Measurements from ENCODE around the gene ASPSCR1. TPM values are rescaled to one million over a fixed set of nuclear protein-coding genes. Genes with fewer than 3 reads are reported as not detected.
A peak's percentile ranks its signal among the peaks of the same experiment; 100 is the strongest.

The ASPSCR1 gene
- total and polyA plus RNA-seq, 9 of the 15 experiments (the other 6 are each of a cell fraction or from before 2014, with no cell fraction given), result 0.90 to 36.9 (median 11.6) TPM

DNA sequence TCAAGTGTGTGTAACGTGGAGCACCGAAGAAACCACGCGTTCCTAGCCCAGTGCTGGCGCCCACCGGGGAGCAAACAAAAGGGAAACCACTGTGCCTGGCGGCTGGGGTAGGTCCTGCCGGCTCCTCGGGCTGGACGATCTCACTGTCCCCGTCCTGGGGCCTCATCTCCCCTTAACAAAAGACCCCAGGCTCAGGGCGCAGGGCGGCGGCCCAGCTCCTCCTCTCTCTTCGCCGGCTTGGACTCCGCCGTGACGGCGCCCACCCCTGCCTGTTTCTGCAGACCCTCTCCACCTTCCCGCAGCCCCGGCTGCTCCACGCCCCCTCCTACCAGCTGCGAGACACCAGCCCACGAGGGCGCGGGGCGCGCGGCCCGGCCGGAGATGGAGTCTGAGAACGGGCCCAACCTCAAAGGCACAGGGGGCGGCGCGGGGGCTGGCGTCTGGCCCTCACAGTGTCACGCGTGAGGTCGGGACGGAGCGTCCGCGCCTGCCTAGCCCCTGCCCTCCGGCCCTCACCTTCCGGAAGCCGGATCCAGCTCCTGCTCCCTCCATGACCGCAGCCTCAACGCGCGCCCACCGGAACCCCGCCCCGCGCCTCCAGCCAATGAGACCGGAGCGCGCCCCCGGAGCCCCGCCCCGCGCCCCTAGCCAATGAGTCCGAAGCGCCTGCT lies 45.0 kb downstream of the ASPSCR1 start, which contains the start of gene CENPX (continued):
- TF ChIP-seq FIP1L1 (IDR thresholded peaks at IDR 0.05; ENCODE audit: low read depth, low read length, poor library complexity, severe bottlenecking) (peak; percentile 30), ZNF263 (CRISPR knock-in tag; IDR thresholded peaks at IDR 0.05; ENCODE audit: borderline replicate concordance) (no peak), PRMT5 (CRISPR knock-in tag; IDR thresholded peaks at IDR 0.05) (0 out of 2 replicates have a peak, but pooled peaks have one; percentile 20), SREBF1 (IDR thresholded peaks at IDR 0.05; ENCODE audit: borderline replicate concordance, low read depth, low read length) (no peak), NR2C2 (CRISPR knock-in tag; IDR thresholded peaks at IDR 0.05) (0 out of 2 replicates have a peak, but pooled peaks have one; percentile 39), NR2C2 (tag; IDR thresholded peaks at IDR 0.05) (no peak), CBFA2T3 (IDR thresholded peaks at IDR 0.05) (no peak), FOSL1 (tag; conservative IDR thresholded peaks at IDR 0.05) (no peak), POLR2H (tag; IDR thresholded peaks at IDR 0.05; ENCODE audit: low read depth) (no peak), GABPA (tag; conservative IDR thresholded peaks at IDR 0.05; ENCODE audit: low read depth) (peak; percentile 89), SRSF1 (IDR thresholded peaks at IDR 0.05; ENCODE audit: low read depth, low read length) (0 out of 2 replicates have a peak, but pooled peaks have one; percentile 76), SNRNP70 (optimal IDR thresholded peaks at IDR 0.05; ENCODE audit: low read depth, low read length) (no peak), POLR2A (conservative IDR thresholded peaks at IDR 0.05) (peak; percentile 82)
- TF ChIP-seq, protein P1, sequence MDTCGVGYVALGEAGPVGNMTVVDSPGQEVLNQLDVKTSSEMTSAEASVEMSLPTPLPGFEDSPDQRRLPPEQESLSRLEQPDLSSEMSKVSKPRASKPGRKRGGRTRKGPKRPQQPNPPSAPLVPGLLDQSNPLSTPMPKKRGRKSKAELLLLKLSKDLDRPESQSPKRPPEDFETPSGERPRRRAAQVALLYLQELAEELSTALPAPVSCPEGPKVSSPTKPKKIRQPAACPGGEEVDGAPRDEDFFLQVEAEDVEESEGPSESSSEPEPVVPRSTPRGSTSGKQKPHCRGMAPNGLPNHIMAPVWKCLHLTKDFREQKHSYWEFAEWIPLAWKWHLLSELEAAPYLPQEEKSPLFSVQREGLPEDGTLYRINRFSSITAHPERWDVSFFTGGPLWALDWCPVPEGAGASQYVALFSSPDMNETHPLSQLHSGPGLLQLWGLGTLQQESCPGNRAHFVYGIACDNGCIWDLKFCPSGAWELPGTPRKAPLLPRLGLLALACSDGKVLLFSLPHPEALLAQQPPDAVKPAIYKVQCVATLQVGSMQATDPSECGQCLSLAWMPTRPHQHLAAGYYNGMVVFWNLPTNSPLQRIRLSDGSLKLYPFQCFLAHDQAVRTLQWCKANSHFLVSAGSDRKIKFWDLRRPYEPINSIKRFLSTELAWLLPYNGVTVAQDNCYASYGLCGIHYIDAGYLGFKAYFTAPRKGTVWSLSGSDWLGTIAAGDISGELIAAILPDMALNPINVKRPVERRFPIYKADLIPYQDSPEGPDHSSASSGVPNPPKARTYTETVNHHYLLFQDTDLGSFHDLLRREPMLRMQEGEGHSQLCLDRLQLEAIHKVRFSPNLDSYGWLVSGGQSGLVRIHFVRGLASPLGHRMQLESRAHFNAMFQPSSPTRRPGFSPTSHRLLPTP (IDR thresholded peaks at IDR 0.05; ENCODE audit: borderline replicate concordance, extremely low read depth, insufficient read length), result no peak
- TF ChIP-seq, protein P2, sequence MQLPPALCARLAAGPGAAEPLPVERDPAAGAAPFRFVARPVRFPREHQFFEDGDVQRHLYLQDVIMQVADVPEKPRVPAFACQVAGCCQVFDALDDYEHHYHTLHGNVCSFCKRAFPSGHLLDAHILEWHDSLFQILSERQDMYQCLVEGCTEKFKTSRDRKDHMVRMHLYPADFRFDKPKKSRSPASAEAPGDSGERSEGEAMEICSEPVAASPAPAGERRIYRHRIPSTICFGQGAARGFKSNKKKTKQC (CRISPR knock-in tag; IDR thresholded peaks at IDR 0.05), result peak; percentile 79
- TF ChIP-seq, protein P3, sequence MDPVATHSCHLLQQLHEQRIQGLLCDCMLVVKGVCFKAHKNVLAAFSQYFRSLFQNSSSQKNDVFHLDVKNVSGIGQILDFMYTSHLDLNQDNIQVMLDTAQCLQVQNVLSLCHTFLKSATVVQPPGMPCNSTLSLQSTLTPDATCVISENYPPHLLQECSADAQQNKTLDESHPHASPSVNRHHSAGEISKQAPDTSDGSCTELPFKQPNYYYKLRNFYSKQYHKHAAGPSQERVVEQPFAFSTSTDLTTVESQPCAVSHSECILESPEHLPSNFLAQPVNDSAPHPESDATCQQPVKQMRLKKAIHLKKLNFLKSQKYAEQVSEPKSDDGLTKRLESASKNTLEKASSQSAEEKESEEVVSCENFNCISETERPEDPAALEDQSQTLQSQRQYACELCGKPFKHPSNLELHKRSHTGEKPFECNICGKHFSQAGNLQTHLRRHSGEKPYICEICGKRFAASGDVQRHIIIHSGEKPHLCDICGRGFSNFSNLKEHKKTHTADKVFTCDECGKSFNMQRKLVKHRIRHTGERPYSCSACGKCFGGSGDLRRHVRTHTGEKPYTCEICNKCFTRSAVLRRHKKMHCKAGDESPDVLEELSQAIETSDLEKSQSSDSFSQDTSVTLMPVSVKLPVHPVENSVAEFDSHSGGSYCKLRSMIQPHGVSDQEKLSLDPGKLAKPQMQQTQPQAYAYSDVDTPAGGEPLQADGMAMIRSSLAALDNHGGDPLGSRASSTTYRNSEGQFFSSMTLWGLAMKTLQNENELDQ (CRISPR knock-in tag; IDR thresholded peaks at IDR 0.05; ENCODE audit: borderline replicate concordance), result 0 out of 2 replicates have a peak, but pooled peaks have one; percentile 31
- TF ChIP-seq, protein P4, sequence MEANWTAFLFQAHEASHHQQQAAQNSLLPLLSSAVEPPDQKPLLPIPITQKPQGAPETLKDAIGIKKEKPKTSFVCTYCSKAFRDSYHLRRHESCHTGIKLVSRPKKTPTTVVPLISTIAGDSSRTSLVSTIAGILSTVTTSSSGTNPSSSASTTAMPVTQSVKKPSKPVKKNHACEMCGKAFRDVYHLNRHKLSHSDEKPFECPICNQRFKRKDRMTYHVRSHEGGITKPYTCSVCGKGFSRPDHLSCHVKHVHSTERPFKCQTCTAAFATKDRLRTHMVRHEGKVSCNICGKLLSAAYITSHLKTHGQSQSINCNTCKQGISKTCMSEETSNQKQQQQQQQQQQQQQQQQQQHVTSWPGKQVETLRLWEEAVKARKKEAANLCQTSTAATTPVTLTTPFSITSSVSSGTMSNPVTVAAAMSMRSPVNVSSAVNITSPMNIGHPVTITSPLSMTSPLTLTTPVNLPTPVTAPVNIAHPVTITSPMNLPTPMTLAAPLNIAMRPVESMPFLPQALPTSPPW (CRISPR knock-in tag; IDR thresholded peaks at IDR 0.05), result no peak; the same call in 1 of the 2 replicates
- TF ChIP-seq, protein P5, sequence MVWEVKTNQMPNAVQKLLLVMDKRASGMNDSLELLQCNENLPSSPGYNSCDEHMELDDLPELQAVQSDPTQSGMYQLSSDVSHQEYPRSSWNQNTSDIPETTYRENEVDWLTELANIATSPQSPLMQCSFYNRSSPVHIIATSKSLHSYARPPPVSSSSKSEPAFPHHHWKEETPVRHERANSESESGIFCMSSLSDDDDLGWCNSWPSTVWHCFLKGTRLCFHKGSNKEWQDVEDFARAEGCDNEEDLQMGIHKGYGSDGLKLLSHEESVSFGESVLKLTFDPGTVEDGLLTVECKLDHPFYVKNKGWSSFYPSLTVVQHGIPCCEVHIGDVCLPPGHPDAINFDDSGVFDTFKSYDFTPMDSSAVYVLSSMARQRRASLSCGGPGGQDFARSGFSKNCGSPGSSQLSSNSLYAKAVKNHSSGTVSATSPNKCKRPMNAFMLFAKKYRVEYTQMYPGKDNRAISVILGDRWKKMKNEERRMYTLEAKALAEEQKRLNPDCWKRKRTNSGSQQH (CRISPR knock-in tag; IDR thresholded peaks at IDR 0.05), result no peak

Data from K562 (cell line).